Stimulated activated CD4-positive, alpha-beta T cell treated with anti-CD3 and anti-CD28 coated beads, TNF-alpha, amount 100 ng/mL, for 1 hour (primary cell): ENCODE measurements around the gene C1QTNF12.
"Not testable (repeated sequence)": the region's sequence is repeated elsewhere in the genome, so short reads cannot be mapped to it uniquely, and the experiment has no call there.

ENCODE experiments used
- DNase-seq, 3 donors: peaks; one replicate each; pipeline ENCODE4 v3.0.0-alpha.2; 2020; ENCODE audit warnings: low read depth in 3 of 3, low spot score in 1 of 3

C1QTNF12 gene

GRCh38 chr1:1199961-1200875 is 46.3 kb downstream of the C1QTNF12 start:
- no peak for DNase-seq

GRCh38 chr1:1199141-1199960 is 47.2 kb downstream of the C1QTNF12 start:
- no peak for DNase-seq

- DNase-seq = no peak
These were observed 47.9 kb downstream of the C1QTNF12 start for GRCh38 chr1:1198423-1199140.

- no peak for DNase-seq
These were observed 48.7 kb downstream of the C1QTNF12 start for GRCh38 chr1:1197551-1198422.

- DNase-seq = no peak
These were observed 49.4 kb downstream of the C1QTNF12 start for GRCh38 chr1:1197188-1197500.

GRCh38 chr1:1196431-1197187 is 49.9 kb downstream of the C1QTNF12 start:
- no peak for DNase-seq

- not testable (repeated sequence) for DNase-seq
These were observed 50.8 kb downstream of the C1QTNF12 start for GRCh38 chr1:1195726-1196125.

GRCh38 chr1:1194723-1195122 is 51.8 kb downstream of the C1QTNF12 start:
- DNase-seq = no peak
